ENCODE results near the gene GPC6.

GRCh38 chr13:94342436-94343242 lies 1116.0 kb downstream of the GPC6 start:
- TF ChIP-seq CTCF (conservative IDR thresholded peaks at IDR 0.05; ENCODE audit: low read length) (no peak), EZH2phosphoT487 (IDR thresholded peaks at IDR 0.05; ENCODE audit: borderline replicate concordance, low read depth, low read length) (no peak)

All from OCI-LY7 (cell line).